ENCODE data around the gene RASSF6.

DNA sequence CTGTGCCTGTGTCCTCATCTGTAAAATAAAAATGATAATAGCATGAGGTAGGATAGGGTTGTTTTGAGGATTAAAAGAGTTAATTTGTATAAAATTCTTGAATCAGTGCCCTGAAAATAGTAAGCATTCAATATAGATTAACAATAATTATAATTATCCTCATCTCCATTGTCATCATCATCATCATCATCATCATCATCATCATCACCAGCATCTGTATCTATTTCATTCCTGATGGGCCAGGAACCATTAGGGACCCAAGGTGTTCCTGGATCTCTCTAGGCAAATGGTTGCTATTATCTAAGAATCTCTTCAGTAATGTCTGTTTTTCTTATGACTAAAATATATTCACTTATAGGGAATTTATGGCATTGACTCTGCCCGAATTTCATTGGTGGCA, 31.6 kb downstream of the RASSF6 start:
- TF ChIP-seq, protein P1, sequence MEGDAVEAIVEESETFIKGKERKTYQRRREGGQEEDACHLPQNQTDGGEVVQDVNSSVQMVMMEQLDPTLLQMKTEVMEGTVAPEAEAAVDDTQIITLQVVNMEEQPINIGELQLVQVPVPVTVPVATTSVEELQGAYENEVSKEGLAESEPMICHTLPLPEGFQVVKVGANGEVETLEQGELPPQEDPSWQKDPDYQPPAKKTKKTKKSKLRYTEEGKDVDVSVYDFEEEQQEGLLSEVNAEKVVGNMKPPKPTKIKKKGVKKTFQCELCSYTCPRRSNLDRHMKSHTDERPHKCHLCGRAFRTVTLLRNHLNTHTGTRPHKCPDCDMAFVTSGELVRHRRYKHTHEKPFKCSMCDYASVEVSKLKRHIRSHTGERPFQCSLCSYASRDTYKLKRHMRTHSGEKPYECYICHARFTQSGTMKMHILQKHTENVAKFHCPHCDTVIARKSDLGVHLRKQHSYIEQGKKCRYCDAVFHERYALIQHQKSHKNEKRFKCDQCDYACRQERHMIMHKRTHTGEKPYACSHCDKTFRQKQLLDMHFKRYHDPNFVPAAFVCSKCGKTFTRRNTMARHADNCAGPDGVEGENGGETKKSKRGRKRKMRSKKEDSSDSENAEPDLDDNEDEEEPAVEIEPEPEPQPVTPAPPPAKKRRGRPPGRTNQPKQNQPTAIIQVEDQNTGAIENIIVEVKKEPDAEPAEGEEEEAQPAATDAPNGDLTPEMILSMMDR (conservative IDR thresholded peaks at IDR 0.05; ENCODE audit: low read depth, low read length), result no peak
- TF ChIP-seq EZH2 (IDR thresholded peaks at IDR 0.05; ENCODE audit: low read length, unreplicated experiment), result no peak

Measured in PC-3 (cell line).